HG03139 (cell line): ENCODE data around the gene SYTL3.

ENCODE experiments used
- ATAC-seq: cut with Tn5 transposase; IDR thresholded peaks from one replicate; pipeline ENCODE4 v1.9.1; 2021; ENCODE audit not compliant: unreplicated experiment

Gene SYTL3

DNA sequence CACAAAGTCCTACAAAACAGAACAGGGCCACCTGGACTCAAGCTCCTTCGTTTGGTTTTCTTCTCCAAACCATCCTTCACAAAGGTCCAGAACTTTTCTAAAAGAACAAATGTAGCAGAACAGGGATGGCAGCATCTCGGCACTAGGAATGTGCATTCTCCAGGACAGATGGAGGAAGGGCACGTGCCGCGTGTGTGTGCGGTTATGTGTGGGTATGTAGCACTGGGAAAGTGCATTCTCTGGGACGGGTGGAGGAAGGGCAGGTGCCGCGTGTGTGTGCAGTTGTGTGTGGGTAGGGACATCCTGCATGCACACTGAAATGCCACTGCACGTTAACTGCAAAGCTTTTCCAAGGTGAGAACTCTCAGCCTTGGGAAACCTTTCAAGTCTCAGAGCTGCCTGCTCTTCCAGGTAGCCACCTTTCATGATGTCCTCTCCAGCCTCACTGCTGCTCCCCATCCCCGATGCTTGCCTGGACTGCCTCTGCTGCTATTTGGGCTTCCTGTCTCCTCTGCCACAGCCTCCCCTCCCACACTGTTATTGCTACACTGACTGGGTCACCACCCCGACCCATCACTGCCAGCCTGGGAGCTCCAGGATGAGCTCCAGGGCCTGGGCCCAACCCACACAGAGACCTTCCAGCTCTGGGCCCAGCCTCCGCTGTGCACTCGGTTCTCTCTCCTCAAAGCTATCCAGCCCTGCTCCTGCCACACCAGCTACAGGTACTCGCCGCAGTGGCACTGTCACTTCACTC is 121.7 kb downstream of the SYTL3 start:
- ATAC-seq = no peak

DNA sequence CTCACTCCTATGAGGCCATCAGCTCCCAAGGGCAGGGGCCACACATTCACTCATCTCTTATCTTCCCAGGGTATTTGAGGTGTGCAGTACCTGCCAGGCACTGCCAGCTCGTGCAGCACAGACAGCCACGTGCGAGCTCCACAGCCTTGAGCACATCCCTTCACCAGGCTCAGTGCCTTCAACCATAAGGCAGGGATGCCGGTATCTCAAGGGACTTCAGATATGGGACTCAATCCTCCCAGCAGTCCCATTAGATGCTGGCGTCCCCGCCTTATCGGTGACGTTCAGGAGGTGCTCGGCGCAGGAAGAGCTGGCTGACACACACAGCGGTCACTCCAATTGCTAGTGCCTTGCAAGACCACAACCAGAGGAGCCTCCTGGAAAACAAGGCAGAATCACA is 122.3 kb downstream of the SYTL3 start:
- ATAC-seq = no peak

DNA sequence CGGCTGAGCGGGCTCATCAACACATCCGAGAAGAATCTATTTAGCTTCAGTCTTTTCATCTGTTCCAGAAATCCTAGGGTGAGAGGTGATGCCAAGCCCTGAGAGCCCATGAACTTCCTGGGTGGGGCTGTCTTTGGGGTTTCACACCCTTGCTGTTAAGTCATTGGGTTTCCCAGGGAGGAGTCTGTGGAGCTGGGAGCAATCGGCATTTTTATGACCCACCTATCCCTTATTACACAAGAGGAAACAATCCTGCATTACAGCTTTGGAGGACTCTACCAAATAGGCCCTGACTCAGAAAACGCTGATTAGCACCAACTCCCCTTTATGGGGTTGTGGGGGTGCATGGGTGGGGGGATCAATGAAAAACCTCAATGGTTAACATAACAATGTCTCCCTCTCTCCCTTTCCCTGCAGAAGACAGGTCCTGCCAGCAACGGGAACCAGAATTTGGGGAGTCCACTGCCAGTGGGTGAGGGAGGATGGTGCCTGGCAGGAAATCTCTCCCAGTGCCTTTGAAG is 123.1 kb downstream of the SYTL3 start:
- ATAC-seq = no peak

DNA sequence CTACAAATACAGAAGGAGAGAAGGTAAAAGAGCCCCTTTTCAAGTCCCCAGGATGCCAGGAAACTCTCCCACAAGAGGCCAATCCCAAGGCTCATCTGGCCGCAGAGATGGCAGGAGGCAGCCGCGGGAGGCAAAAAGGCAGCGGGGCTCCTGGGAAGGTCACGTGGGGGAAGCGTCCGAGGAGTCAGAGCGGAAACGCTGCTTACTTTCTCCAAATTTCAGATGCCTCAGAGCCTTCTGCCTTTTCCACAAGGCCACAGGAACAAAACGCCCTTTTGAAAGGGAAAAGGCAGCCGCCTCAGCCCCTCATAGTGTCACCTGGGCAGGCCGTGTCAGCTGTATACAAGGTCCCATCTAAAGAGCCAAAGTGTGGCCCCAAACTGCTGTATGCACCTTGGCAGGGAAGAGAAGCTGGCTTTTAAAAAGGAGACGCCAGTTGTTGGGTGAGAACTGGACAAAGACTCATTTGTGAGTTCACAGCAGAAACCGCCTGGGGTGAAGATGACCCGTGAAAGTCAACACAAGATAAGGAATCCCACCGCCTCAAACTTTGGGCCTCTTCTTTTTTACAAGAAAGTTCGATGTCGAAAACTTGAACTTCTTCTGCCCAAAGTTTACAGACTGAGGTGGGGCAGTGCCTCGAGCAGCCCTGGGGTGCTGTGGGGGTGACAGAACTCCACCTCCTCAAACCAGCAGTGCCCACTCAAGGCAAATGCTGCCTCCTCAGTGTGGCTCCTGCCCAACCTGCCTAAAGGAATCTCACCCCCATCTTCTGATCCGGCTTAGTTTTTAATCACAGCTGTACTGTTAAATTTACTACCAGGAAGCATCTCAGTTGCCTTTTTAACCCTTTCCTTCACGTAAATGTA is 124.0 kb downstream of the SYTL3 start:
- no peak for ATAC-seq

DNA sequence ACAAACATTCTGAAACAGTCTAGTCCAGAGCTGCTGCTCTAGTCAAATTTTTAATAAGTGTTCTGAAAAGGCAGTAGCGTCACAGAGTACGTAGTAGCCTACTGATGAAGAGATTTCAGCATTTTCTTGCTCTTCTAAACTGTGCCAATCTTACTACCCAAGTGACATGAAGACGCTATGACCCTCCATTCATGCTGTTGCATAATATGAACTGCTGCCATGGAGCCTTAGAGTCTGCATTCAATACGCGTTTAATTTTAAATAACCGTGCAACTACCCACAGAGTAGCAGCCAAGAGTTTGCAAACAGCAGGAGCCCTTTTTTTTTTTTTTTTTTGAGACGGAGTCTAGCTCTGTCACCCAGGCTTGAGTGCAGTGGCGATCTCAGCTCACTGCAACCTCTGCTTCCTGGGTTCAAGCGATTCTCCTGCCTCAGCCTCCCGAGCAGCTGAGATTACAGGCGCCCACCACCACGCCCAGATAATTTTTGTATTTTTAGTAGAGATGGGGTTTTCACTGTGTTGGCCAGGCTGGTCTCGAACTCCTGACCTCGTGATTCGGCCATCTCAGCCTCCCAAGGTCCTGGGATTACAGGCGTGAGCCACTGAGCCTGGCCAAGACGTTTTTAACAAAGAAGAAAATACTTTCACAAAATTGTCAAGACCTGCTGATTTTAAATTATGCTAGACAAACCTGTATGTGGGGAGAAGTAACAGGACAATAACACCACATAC is 125.0 kb downstream of the SYTL3 start:
- ATAC-seq = no peak

DNA sequence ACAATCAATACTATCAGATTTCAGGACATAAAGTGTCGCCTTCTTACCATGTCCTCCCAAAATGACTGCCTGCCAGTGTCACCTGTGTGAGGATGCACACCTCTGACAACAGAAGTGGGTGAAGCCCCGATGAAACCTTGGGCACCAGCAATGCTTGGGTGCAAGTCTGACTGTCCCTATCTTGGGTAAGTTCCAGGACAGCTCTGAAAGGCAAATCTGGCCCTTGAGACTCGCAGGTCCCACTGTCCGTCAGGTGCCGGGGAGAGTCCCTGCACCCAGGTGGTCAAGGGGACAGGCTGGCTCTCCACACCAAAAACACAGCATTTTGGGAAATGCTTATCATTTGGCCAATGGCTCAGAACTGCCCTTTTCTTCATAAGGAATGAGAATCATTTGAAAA is 126.0 kb downstream of the SYTL3 start:
- no peak for ATAC-seq

DNA sequence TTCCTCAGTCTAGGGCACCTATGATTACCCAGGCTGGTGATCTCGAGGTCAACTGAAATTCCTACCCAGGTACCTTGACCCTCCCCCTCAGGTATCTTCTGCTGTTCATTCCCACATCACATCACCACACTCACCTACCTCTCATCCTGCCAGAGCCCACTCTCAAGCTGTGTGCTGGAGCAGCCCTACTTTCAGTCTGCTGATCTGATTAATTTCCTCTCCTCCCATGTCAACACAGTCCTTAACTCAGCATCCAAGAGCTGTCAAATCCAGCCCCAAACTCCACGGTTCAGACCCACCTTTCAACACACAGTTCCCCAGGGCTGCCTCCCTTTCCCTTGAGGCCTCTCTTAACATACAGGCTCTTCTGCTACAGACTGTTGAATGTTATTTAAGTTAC is 126.9 kb downstream of the SYTL3 start:
- ATAC-seq = no peak

DNA sequence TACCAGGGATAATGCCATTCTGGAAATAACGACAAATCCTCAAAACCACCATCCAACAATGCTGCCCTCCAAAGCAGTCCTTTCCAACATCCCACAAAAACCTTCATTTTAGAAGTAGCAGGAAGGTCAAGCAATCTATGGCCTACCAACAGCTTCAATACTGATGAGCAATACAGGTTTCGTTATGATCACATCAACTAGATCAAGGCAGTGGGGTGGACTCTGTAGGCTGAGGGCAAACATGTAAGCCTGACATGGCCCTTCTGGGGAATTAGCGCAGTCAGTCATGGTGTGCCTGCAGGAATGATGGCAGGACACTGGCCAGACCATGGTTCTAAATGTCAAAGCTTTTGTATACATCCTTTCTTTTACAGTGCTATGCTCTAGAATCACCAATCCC is 127.7 kb downstream of the SYTL3 start:
- no peak for ATAC-seq

DNA sequence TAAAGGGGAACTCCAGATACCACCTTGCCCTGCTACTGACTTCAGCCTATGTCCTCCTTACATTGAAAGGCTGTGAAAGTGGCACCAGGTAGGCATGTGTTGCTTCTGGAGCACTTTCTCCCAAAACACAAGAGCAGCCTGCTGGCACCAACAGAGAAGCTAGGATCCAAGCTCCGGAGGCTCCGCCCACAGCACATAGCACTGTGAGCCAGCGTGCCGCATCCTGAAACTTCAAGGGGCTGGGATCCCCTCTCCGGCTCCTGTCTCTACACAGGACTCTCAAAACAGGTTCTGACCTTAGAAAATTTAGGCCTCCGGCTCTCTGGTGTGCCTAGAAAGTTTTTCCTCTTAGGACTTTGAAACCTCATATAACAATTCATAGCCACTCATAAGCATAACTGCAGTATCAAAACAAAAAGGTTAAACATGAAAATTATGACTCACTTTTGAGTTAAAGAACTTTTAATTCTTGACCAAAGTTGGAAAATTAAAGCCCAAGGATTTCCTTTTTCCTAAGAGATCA is 128.2 kb downstream of the SYTL3 start:
- no peak for ATAC-seq

DNA sequence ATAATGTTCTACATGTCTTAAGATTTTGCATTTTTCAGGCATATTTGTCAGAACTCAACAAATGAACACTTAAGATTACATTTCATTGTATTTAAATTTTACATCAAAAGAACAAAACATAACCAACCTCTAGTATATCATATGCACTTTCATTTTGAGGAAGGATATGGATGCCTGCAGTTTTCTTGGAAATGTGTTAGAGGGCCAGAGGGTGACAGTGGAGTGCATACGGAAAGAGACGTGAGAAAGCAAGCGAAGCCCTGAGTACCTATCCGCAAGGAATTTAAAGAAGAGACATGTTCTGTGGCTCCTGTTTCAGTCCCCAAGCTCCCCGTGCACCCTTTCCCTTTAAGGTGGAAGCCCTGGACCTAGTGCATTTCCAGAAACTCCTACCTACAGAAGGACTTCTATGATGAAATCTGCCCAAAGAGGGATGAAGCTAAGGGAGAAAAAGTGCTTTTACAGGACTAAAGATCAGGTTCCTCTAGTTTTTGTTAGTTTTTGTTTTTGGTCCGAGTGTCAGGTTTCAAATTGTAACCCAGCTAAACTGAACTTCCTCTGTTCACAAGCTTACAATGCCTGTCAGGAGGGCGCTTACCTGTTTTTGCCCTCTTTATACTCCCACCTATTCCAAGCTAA is 130.5 kb downstream of the SYTL3 start:
- ATAC-seq = no peak

DNA sequence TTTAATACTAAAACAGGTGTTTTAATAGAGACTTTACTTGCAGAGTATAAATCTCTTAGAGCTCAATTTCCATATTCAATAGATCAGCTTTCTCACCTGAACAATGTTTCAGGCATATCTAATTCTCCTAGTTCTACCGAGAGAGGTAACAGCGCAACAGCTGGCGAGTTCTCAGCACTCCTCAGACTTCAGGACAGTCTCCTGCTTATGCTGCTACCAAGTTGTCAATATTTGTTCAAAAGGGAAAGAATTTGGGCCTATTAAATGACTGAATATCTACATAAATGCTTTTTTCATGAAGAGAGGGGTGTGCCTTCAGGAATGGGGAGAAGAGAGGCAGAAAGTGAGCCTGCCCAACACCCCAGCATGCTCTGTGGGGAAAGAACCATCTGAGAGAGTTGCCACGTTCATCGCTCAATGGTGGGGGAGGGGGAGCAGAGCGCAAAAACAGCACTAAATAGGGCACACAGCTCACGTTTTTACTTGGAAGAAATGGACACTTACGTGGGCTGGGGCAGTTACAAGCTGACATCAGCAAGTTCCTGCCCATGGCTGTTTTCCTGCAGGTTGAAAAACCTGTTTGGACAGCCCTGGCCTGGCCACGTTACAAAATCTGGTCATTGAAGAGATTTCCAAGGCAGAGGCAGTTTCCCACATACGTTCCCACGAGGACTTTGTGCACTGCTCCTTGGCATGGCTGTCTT is 131.3 kb downstream of the SYTL3 start:
- ATAC-seq = no peak

DNA sequence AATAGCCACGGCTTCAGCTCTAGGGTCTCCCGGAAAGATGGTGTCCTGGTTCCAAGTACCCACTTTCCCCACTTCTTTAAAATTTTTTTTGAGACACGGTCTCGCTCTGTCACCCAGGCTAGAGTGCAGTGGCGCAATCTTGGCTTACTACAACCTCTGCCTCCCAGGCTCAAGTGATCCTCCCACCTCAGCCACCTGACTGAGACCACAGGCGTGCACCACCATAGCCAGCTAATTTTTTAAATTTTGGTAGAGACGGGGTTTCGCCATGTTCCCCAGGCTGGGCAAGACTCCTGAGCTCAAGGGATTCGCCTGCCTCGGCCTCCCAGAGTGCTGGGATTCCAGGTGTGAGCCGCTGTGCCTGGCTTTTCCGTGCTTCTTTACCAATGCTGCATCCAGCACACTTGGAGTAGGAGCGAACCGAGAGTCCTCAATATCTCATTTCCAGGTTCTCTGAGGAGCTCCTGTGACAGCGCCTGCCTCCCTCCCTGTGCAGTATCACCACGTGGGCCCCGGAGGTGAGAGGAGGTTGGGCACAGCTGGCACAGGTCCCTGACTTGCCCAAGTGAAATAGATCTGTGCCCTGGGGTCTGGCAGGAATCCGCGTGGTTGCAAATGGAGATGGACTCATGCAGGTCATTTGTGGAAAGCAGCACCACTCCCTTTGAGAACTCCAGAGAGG is 132.0 kb downstream of the SYTL3 start:
- ATAC-seq = no peak

DNA sequence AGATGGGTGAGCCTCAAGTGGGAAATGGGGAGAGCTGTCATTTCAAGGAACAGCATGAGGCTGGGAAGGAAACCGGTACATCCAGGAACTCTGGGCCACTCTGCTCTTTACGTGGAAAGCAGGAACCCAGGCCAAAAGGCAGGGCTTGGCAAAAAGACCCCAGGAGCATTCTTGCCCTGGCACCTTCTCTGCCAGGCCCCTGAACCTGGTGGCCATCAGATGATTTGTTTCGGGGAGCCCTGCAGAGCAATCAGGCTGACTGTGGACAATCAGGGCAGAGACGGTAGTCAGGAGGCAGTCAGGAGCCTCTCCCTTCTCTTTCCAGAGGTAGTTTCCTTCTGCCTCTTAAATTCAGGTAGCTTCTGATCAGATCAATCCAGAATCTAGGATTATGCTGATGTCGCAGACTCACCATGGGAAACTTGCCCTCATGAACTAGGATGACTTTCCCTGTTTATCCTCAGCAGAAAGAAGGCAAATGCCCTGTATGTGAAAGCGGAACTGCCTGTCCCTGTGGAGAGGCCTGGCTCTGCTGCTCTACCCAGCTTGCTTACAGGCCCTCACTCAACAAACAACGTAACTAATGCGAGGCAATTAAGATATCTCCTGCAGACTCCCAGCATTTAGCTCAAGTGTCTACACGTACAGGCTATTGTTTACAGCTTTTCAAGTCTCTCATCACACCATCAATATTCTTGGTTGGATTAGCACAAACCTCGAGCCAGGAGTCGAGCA is 132.7 kb downstream of the SYTL3 start:
- ATAC-seq = no peak

DNA sequence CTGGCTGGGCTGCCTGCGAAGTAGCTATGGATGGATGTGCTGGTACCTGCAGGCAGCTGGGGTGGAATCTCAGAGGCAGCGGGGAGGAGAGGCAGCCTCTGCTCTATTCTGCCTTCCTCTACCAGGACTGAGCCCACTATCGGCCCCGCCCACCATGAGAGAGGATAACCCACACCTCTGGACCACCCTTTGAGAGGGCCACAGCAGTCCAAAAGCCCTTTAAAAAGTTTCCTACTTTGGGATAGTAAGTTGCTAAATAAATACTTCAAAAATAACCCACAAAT is 133.3 kb downstream of the SYTL3 start:
- no peak for ATAC-seq

DNA sequence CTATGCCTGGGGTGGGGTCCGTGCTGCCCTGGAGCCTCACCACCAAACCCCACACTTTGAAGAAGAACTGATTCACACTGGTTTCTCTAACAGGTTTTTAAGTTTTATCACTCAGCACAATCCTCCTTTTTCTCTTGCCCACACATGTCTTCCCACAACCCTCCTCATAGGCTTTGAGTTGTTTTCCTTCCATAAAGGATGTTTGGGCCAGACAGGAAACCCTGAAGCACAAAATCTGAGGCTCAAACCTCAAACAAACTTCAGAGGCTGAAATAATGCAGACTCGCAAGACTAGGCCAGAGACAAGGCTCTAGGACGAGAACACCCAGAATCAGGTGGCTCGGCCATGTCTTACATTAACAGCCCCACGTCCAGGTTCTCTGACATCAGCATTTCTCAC is 134.0 kb downstream of the SYTL3 start:
- ATAC-seq = no peak

DNA sequence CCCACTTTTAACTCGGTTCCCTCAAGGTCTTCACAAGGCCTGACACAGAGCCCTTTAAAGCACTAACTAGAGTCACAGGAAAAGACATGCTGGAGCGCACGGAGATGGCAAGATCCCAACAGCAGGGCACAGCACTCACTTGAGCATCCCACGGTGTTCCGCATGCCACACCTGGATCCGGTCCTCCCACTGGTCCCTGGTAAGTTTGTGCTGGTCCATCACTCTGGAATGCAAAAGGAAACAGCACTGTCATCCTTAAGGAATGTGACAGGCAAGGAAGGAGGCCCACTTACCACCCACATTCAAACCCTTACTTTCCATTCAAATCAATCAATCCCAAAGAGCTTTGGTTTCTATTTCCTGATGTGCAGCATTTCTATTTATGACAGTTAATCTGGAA is 134.7 kb downstream of the SYTL3 start:
- ATAC-seq = no peak

DNA sequence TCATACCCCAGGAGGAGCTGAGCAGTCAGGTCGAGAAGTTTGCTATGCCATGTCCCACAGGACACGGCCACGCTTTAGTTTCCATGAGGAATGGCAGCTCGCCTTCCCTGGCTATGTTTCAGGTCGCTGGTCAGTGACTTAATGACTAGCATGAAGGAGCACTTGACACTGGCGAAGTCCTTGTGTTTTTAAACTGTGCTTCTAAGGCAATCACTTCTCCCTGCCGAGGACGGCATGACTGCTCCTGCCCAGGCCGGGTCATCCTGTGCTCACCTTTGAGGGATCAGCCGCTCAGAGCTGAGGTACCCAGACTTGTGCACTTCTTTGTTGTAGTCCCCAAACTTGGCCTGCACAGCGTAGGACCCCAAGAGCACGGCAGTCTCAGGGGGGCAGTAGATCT is 135.2 kb downstream of the SYTL3 start:
- no peak for ATAC-seq

DNA sequence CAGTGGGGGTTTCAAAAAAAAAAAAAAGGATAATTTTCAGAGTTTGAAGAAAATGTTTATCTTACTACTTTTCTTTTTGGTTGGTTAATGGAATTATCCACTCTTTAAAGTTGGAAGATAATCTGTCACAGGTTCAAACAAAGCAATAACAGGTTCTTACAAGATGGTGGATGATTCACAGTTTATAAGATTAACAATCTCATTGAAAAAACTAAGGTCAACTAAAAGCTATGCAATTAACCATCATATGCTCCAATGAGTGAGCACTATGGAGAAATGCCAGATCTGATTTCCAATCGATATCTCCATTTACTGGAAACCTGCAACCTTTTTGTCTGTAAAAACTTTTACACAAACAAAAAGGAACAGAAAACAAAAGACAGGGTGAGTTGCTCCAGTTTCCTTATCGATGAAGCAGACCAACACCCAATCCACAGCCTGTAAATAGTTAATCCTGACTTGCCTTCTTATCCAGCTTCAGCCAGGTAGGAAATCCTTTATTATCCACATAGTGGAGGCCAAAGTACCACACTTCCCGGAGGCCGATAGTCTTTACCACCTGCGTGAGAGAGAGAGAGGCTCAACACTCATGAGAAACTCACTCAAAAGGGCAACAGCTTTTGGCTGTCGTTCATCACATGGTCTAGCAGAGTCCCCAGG is 136.9 kb downstream of the SYTL3 start:
- no peak for ATAC-seq

DNA sequence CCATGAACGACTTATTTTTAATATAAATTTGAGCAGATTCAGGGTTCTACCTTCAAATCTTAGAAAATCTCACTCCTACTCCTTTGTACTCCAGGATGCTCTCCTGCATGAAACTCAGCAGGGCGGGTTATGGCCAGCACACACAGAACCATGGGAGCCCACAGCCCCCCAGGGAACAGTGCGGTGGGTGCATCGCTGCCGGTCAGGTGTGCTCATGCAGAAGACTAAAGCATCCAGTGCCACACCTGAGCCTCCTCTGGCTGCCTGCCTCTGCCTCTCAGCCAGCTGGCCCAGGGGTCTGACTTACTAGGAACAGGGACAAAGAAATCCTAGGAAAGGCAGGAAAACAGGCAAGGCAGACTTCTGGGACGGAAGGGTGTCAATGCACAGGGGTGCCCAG is 137.5 kb downstream of the SYTL3 start:
- no peak for ATAC-seq
